A549 treated with dexamethasone at 1 μM for 4 hours (cell line): ENCODE results near the gene DPY19L3. TPM values are rescaled to one million over a fixed set of nuclear protein-coding genes. Genes with fewer than 3 reads are reported as not detected.

ENCODE experiments used
- total RNA-seq: library from RNA; stranded (reverse); fragments of 200-300 nt; extraction: Qiagen RNA extraction; gene quantifications from 5 replicates; pipeline ENCODE4 v1.2.3, GENCODE V29; 2022

DPY19L3 gene
- total RNA-seq: 9.2 to 19.6 TPM (median 15.7 TPM) in 5 replicates

GRCh38 chr19:32405431-32406160 is at the start of gene DPY19L3:
DPY19L3 (plus strand) TSS chr19:32405770; CDS start chr19:32408254, 2,484 bp downstream.

Other genes with a start within 250 kb of the DPY19L3 start
- 13.7 to 23.6 TPM (median 19.2 TPM) in 5 replicates for gene ZNF507, start 60.2 kb upstream of the DPY19L3 start, total RNA-seq
- gene PDCD5, start 175.4 kb downstream of the DPY19L3 start, total RNA-seq: 414 to 502 TPM (median 437 TPM) in 5 replicates